Effector CD4-positive, alpha-beta T cell (primary cell): ENCODE measurements around the gene EWSR1.

Experiments
- DNase-seq: peaks from one replicate; pipeline ENCODE4 v3.0.0-alpha.2; 2020

The EWSR1 gene

DNA sequence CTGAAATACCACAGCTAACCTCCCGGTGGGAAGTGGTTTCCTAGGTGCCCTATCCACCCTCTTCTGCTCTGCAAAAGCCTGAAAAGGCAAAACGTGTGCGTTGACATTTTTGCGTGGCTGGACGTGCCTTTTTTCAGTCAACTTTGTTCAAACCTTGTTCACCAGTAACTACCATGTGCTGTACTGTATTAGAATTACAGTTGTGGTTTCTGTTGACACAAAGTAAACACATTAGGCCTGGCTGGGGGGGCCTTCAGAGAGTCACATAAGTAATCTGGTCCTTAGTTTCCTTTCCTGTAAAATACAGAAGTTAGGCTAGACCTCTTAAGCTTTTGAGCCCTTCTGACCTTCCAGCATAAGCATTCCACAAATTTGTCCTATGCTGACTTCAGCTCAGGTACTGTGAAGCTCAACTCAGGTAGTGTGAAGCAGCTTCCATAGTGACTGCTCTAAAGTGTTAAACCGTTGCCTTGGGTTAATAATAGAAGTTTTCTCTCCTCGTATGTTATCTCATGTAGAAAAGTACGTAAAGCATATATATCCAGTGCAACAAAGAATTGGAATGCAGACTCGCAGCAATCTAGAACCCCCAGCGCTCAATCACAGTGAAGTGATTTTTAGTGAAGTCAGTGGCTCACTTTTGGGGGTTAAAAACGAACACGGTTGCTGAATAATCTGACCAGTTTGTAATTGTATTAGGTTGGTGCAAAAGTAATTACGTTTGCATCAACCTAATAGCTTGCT is 1.8 kb downstream of the EWSR1 start:
- DNase-seq, result no peak

DNA sequence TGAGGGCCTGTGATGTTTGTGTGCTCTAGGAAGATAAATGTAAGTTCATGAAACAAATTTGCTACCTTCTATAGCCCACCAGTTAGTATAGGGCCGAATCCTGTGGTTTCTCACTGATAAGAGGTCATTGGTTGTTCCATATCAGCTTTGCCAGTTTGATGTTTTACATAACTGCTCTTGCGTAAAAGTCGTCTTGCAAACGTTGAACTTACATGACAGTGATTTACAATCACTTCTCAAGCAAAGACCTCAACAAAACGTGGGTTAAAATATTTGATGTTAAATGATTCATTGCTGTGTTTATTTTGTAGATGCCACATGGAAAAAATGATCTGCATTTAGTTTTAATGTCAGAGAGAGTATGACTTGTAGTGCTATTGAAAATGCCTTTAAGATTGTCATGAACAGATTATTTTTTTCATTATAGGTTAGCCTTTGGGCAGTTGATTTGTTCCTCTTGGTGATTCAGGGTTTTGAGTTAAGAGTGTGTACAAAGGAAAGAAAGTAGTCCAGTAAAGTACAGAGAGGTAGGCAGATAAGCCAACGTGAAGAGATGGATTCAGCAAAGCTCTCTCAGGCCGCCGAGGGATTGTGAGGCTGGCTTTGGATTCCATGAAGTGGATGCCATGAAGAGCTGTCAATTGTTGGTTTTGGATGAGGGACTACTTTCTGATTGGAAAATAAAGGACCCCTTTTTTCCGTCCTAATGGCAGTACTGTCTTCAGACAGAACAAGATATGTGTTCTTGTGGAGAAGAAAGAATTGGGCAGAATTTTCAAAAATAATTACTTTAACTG is 2.6 kb downstream of the EWSR1 start:
- DNase-seq, result no peak

DNA sequence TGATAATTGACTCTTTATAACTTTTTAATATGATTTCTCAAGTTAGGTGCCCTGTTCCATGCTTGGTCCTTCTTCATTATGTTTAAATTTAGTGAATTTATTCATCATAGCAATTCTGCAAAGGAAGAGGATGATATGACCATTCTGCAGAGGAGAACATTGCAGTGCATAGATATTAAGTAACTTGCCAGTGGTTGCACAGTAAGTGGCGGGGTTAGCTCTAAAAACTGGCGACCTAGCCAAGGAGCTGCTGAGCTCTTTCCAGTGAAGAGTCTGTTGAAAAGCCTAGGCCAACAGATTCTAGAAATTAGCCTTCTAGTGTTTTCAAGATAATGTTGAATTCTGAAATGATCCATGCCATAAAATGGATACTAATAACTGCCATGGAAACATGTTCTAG is 4.6 kb downstream of the EWSR1 start:
- no peak for DNase-seq

DNA sequence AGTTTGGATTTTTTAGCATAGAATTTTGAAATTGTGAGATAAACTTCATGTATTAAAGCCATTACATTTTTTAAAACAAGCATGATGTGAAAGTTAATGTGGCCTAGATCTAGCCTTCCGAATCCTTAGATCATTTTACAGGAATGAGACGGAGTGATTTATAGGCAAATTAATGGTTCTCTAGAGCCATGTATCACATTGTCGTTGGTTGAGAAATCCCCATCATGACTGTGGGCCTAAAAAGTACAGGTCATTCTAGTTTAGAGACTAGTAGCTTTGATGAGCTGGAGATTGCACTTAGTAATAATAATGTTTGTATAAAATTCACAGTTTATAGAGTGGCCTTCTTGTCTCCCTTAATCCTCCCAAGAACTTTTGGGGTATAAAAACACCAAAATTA is 7.1 kb downstream of the EWSR1 start:
- no peak for DNase-seq

DNA sequence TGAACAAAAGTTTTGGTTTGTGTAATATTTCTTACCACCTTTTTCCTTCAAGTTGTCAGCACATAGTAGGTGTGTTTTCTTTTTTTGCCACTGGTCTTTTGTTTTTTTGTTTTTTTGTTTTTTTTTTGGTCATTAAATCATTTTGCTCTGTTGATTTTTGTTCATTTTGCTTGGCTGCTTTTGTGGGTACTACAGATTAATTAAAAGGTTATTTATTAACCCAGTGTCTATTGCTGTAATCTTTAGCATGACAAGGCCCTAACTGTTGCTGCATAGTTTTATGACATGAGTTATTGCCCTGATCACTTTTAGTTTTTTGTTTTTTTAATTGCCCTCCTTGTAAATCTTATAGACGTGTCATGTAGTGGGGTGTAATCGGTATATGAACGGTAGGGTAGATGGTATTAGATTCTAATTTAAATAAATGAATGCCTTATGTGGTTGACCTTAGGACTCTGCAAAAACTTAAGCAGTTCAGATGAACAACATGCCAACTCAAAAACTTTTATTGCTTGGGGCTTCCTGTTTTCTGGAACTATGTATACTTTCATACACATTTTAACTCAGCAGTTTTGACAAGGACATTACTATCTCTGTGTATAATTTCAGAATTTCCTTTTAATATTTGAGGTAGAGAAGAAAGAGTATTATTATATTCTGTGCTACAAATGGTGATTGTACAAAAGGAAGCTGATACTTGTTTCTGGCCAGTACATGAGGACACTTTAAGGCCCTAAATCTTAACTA is 7.9 kb downstream of the EWSR1 start:
- no peak for DNase-seq

DNA sequence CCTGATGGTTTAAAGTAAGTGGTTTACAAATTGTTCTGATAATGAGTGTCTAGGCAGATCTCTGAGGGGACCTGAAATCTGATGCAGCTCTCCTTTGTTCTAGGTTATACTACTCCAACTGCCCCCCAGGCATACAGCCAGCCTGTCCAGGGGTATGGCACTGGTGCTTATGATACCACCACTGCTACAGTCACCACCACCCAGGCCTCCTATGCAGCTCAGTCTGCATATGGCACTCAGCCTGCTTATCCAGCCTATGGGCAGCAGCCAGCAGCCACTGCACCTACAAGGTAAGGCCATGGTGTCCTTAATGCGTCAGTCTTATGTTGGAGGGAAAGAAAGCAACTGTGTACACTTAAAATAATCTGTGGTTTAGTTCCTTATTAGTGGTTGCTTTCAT is 9.9 kb downstream of the EWSR1 start:
- no peak for DNase-seq

DNA sequence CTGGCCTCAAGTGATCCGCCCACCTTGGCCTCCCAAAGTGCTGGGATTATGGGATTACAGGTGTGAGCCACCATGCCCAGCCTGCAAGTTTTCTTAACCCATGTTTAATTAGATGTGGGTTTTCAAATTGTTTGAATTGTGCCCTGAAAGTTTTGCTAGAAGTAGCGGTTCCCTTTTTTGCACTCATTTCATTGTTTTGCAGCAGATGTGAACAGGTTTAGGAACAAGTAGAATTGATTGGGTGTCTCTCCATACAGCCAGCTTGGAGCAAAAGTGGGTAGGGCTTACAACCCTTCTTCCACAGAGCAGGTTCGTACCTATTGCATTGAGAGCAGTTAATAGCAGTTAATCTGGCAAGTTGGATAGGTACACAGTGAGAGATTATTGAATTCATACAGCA is 16.1 kb downstream of the EWSR1 start:
- no peak for DNase-seq

DNA sequence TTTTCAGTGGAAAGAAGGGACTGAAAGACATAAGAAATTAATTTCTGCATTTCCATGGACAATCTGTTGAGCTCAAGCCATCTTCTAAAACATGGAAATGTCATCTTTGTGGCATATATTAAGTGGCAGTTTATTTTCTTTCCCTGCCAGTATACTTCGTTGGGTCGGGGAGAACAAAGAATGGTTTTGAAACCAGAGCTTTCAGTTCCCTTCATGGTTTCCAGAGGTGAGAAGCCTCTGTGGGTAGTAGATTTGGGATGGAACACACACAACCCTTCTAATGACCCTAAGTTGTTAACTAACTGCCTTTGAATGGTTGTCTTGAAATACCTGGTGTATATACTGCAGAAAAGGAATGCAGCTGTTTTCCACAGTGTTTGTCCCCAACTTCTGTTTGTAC is 20.8 kb downstream of the EWSR1 start:
- DNase-seq, result no peak

DNA sequence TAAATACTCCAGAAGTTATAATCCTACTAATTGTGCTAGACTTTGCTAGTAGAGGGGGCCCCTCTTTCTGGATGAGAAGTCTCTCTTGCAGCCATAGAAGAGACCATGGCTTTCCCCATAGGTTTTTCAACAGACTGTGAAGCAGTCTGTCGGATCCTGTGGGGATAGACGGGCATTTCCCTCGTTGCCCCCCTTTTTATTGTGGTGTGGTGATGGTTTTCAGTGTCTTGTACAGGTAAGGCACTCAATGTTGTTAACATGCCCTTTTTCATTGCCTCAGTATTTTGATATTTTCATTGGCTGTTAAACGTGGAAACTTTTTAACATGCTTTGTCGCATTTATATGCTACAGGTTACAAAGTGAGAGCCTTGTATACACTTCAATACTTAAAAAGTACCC is 22.0 kb downstream of the EWSR1 start:
- no peak for DNase-seq

DNA sequence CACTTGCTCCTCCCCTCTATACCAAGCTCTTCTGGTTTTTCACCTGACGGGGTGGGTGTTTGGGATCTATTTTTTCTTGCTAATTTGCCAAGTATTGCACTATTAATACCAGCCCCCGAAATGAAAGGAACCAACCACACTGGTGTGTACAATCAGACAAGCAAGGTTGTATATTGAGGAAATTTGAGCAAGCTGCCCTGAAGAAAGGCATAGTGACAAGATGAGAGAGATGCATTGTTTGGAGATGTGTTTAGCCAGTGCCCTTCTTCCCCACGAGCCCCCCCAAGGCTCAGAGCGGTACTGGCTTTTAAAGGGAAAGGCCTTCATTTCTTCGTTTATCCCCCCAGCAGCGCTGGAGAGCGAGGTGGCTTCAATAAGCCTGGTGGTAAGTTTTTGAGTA is 23.1 kb downstream of the EWSR1 start:
- DNase-seq, result no peak

DNA sequence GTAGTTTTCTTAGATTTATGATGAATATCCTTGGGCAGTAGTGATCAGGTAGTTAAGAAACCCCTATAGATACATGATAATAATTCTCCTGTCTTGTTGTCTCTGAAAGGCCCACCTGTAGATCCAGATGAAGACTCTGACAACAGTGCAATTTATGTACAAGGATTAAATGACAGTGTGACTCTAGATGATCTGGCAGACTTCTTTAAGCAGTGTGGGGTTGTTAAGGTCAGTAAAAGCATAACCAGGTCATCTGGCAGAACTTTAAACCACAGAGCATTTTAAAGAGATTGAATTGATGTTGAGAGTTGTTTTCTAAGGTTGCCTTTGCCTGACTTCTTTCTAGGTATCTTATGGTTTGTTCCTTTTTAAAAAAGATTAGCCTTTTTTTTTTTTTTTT is 24.3 kb downstream of the EWSR1 start:
- no peak for DNase-seq

DNA sequence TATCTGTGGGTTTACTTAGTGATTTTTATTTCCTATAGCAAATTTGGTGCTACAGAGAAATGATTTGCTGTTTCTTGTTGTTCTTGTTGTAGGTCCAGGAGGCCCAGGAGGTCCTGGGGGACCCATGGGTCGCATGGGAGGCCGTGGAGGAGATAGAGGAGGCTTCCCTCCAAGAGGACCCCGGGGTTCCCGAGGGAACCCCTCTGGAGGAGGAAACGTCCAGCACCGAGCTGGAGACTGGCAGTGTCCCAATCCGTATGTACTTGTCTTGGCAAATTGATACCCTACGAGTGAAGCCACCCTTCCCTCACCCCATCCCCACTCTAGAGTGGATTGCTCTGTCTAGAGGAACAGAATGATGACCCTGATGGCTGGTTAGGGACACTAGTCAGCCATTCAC is 30.6 kb downstream of the EWSR1 start:
- DNase-seq, result no peak

DNA sequence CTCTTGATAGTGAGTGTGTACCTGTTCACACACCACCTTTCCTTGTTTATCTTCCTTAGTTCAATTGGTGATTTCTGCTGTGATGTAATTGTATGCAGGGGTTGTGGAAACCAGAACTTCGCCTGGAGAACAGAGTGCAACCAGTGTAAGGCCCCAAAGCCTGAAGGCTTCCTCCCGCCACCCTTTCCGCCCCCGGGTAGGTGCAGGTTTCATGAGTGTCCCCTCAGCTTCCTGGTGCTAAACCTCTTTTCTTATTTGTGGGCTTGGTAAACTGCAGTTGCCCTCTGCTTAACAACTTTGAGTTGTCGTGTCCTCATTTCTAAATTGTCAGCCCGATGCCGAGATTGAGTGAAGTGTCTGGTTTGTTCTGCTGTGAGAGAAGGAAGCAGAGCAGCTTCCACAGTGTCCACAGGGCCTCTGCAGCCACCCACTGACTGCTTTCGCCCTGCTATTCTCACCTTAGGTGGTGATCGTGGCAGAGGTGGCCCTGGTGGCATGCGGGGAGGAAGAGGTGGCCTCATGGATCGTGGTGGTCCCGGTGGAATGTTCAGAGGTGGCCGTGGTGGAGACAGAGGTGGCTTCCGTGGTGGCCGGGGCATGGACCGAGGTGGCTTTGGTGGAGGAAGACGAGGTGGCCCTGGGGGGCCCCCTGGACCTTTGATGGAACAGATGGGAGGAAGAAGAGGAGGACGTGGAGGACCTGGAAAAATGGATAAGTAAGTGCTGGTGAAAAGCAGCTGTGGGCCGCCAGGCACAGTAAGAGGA is 31.2 kb downstream of the EWSR1 start:
- DNase-seq, result no peak

DNA sequence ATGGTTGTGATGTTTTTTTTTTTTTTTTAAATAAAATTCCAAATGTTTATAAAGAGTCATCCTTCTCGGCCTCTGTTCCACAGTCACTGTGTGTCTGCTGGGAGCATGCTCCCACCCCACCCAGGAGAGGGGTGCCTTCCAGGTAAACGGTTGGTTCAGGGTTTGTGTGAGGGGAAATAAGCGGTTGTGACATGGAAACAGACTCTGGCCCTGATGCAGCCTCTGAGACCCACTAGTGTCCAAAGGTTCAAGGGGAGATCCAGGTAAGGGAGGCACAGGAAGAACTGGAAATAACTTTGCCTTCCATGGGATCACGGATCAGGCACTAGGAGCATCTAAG is 32.4 kb downstream of the EWSR1 start:
- DNase-seq, result no peak

DNA sequence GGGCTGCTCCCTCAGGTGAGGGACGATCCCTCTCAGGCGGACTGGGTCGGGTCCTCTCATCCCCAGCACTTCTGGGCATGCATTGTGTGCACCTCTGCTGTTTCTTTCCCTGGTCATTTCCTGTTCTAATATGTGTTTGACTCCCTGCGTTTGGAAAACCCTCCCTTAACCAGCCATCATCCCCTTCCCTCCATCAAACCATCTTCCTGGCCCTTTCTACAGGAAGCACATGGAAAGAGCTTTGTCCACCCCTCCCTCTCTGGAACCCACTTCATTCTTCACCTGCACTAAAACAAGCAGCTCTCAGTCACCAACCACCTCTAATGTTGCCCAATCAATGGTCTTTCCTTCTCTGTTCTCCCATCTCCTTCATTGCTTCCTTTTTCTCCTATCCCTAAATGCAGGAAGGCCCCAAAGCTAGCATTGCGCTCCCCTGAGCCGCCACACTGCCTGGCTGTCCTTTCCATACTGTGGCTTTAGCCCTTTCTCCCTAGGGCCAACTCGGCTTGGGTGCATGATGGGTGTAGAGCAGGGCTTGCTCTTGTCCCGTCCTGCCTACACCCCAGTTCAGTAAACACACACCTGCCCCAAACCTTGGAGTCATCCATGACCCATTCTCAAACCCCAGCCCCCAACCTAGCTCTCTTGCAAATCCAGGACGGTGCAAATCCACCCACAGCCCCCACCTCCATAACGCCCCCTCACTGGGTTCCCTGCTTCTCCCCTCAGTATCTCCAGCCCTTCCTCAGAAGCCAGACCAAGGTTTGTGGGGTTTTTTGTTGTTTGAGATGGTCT is 32.9 kb downstream of the EWSR1 start:
- no peak for DNase-seq

DNA sequence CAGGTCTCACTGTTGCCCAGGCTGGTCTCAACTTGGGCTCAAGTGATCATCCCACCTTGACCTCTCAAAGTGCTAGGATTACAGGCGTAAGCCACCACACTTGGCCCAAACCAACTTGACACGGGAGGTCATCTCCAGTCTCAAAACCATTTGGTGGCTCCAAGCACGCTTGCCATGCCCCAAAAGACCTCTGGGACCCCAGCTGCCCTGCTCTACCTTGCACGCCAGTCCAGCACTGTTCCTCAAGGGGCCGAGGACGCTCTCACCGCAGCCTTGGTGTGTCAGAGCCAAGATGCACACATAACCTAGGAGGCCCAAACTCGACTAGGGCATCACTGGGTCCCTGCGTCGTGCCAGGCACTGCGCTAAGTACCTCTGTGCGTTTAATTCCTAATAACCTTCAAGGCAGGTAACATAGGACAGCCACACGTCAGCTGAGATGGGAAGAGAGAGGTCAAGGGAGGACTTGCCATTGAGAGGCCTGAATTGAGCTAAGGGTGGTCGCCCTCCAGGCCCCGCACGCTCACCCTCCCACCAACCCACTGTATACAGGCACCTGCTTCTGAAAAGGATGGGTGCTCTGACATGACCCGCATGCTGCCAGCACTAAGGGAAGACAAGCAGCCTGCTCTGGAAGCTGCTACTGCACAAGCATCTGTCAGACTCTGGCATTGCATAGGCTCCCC is 33.8 kb downstream of the EWSR1 start:
- no peak for DNase-seq

DNA sequence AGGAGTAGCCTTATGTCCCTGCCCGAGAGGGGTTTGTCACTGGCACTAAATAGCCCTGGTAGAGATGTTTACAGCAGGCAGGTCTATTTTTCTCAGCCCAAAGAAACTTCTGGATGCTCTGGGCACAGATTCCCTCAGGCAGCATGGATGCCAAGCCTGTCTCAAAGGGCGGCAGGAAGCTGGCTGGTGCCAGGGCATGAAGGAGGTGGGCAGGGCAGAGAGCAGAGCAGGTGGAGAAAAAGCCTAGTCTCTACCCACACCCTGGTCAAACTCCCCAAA is 34.3 kb downstream of the EWSR1 start:
- DNase-seq, result no peak

DNA sequence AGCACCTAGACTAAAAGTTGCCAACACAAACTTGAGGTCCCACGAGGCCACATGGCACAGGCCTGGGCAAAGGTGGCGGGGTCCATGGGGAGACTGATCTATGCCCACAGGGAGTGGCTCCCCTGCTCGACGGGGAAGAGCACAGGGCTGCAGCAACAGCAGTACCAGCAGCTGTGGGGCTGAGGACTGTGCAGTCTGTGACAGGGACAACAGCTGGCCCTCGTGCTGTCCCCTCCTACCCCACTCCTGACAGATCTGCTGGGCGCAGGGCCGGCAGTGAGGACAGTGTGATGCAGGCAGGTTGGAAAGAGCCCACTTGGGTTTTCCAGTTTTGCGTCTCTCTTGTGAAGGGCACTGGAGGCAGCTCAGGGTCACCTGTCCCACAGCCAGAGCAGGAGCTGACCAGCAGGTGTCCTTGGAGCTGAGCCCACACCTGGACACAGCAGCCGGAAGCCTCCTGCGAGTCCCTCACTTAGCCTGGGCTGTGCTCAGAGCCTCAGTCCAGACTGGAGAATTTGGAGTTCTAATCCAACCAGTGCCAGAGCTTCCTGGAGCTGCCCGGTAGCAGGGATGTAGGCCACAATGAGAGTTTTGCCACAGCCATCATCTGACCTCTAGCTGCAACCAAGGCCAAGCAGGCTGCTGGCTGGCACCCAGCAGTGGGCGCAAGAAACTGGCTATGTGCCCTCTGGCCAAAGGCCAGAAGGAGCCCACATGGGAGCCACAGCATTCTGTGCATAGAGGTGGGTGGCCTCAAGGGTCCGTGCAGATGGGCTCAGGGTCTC is 34.8 kb downstream of the EWSR1 start:
- DNase-seq, result no peak

DNA sequence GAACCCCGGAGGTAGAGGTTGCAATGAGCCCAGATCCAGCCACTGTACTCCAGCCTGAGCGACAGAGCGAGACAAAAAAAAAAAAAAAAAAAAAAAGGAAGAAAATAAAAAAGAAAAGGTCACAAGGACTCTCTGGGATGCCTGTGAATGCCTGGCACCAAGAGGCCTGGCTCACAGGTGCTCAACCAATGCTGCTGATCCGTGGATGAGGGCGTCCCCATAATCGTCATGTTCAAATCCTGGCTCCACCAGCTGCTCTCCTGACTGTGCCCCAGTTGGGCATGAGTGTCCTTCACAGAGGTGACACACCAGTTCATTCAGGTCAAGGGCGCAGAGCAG is 37.7 kb downstream of the EWSR1 start:
- no peak for DNase-seq

DNA sequence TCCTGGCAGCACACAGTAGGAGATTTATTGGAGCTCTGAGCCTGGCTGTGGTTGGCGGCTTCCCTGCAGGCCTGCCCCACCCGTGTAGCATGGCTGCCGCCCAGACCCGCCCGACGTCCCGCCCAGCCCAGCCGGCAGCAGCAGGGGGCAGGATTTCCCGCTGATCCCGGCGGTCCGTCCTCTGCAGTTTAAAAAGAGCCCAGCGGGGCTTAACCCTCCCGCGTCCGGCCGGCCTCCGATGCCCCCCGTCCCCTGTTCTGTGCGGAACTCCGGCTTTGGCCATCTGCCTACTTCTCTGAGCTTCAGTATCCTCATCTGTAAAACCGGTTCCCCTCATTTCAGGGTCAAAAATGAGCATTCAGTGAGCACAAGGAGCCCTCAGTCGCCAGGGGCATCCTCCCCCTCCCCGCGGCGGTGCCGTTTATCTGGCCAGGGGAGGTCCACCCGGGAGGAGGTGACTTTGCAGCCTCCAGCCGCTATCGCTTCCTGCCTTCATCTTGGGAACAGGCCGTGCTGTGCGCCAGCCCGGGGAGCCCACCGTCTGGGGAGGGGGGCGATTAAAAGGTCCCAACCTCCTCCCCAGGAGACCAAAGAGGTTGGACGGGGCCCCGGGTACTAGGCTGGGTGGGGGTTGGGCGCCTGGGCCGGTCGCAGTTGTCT is 38.2 kb downstream of the EWSR1 start, which contains the start of gene GAS2L1:
TSS of gene GAS2L1 (plus strand) at position 476 of the 660 bp plus-strand sequence. CDS start 1,456 bp downstream, outside the sequence.
- no peak for DNase-seq
